IPS-15b (cell line): ENCODE results near the gene CAPN5.

Experiments used
- H3K27me3 ChIP-seq: one replicate; pipeline ENCODE4 v1.6.1; 2013; ENCODE audit warnings: low read length; ENCODE audit not compliant: control insufficient read depth, insufficient read depth
- H3K36me3 ChIP-seq: one replicate; pipeline ENCODE4 v1.6.1; 2013; ENCODE audit warnings: low read length; ENCODE audit not compliant: control insufficient read depth, insufficient read depth
- H3K4me1 ChIP-seq: one replicate; pipeline ENCODE4 v1.6.1; 2013; ENCODE audit warnings: mild to moderate bottlenecking, low read length; ENCODE audit not compliant: control insufficient read depth, insufficient read depth
- H3K4me3 ChIP-seq: one replicate; pipeline ENCODE4 v1.5.1; 2013; ENCODE audit warnings: low read depth, low read length
- H3K9ac ChIP-seq: one replicate; pipeline ENCODE4 v1.6.1; 2013; ENCODE audit warnings: low read depth, mild to moderate bottlenecking, low read length
- H3K9me3 ChIP-seq: one replicate; pipeline ENCODE4 v1.6.1; 2013; ENCODE audit warnings: mild to moderate bottlenecking, low read length; ENCODE audit not compliant: control insufficient read depth, insufficient read depth

The CAPN5 gene

DNA sequence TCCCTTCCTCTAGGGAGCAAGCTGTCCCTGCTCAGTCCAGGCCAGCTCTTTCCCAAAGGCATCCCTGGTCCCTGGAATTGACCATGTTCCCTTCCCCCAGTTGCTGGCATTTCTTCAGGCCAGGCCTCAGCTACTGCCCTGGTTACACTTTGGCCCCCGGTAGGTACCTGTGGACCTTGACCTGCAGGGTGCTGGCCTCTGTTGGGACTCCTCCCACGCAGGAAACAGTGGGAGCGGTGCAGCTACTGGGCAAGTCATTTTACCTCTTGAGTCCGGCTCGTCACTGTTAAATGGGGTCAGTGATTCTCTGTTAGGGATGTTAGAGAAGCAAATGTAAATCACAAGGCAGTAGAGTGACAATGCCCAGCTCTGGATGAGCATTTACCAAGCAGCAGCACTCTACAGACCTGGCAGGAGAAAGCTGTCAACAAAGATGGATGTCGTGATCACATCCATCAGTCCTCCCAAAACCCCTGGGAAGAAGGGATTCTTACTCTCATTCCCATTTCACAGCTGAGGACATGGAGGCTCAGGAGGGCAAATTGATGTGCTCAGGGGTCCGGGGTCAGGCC, 78.2 kb downstream of the CAPN5 start:
- H3K9ac ChIP-seq, result no peak overlapping the region
- no peak overlapping the region for H3K4me3 ChIP-seq
- H3K36me3 ChIP-seq, result no peaks in the 10 kb centered on the region
- H3K9me3 ChIP-seq, result no peaks in the 10 kb centered on the region
- peaks cover 3% of the 10 kb centered on the region for H3K4me1 ChIP-seq
- peaks cover 2% of the 10 kb centered on the region for H3K27me3 ChIP-seq

DNA sequence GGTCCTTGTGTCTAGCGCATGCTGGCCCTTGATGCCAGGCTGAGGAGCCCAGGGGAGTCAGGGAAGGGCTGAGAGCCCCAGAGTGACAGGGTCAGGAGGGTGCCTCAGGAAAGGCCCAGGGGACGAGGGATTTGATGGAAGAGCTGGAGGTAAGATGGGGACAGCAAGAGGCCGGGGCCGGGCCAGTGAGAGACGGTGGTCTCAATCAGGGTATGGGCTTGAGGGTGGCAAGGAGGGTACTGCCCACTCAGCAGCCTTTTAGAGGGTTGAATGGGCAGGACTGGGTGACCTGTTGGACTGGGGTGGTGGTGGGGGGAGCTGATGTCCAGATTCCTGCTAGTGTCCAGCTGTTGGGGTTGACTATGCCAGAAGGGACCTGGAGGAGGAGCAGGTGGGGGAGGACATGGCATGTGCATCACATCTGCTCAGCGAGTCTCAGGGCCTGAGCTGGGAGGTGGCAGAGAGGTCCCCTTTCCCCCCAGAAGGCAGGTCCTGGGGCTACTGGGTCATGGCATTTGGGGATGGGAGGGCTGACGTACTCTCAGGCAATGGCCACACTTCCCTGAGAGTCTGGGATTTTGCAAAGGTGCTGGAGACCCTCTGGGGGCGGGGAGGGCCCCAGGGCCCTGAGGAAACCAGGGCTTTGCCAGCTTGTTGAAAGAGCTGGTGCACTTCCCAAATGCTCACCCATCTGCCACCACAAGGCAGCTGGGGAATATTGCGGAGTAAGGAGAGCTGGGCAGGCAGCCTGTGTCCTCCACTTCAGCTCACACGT, 79.7 kb downstream of the CAPN5 start:
- peaks cover 2% of the 10 kb centered on the region for H3K27me3 ChIP-seq
- H3K36me3 ChIP-seq, result no peaks in the 10 kb centered on the region
- H3K9me3 ChIP-seq, result no peaks in the 10 kb centered on the region
- H3K9ac ChIP-seq, result no peak overlapping the region
- H3K4me1 ChIP-seq, result no peaks in the 10 kb centered on the region
- no peak overlapping the region for H3K4me3 ChIP-seq

DNA sequence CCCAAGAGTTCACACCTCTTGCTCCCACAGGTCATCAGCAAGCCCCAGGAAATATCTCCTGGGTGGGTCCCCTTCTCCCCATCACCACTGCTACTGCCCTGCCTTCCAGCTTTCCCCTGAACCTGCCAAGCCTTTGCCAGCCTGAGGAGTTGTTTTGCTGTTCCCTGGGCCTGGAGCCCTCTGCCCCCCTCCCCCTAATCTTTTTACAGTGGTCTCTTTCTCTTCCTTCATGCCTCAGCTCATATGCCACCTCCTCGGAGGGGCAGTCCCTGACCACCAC, 80.2 kb downstream of the CAPN5 start:
- Histone ChIP-seq H3K36me3 (no peaks in the 10 kb centered on the region), H3K4me1 (no peaks in the 10 kb centered on the region), H3K27me3 (peaks cover 2% of the 10 kb centered on the region), H3K9ac (no peak overlapping the region), H3K9me3 (no peaks in the 10 kb centered on the region), H3K4me3 (peak overlapping the region; percentile 81)

- no peaks in the 10 kb centered on the region for H3K4me1 ChIP-seq
- H3K9me3 ChIP-seq, result no peaks in the 10 kb centered on the region
- no peak overlapping the region for H3K9ac ChIP-seq
- peak overlapping the region; percentile 81 for H3K4me3 ChIP-seq
- no peaks in the 10 kb centered on the region for H3K36me3 ChIP-seq
- H3K27me3 ChIP-seq, result peaks cover 2% of the 10 kb centered on the region
These were observed 81.0 kb downstream of the CAPN5 start for GRCh38 chr11:77147668-77148321.

GRCh38 chr11:77148963-77149715, 82.4 kb downstream of the CAPN5 start:
- Histone ChIP-seq H3K27me3 (peaks cover 2% of the 10 kb centered on the region), H3K9me3 (no peaks in the 10 kb centered on the region), H3K9ac (no peak overlapping the region), H3K4me1 (no peaks in the 10 kb centered on the region), H3K36me3 (no peaks in the 10 kb centered on the region), H3K4me3 (no peak overlapping the region)

- H3K36me3 ChIP-seq, result no peaks in the 10 kb centered on the region
These were observed 83.1 kb downstream of the CAPN5 start for GRCh38 chr11:77149716-77150392.

GRCh38 chr11:77150836-77151235, 84.1 kb downstream of the CAPN5 start:
- no peak overlapping the region for H3K4me3 ChIP-seq
- peaks cover 2% of the 10 kb centered on the region for H3K27me3 ChIP-seq
- no peaks in the 10 kb centered on the region for H3K9me3 ChIP-seq
- no peak overlapping the region for H3K9ac ChIP-seq
- no peaks in the 10 kb centered on the region for H3K4me1 ChIP-seq
- no peaks in the 10 kb centered on the region for H3K36me3 ChIP-seq

More at GRCh38 chr11:77149716-77150392, 83.1 kb downstream of the CAPN5 start:
- no peak overlapping the region for H3K4me3 ChIP-seq
- no peaks in the 10 kb centered on the region for H3K4me1 ChIP-seq
- H3K27me3 ChIP-seq, result peaks cover 2% of the 10 kb centered on the region
- H3K9me3 ChIP-seq, result no peaks in the 10 kb centered on the region
- H3K9ac ChIP-seq, result no peak overlapping the region

GRCh38 chr11:77151804-77152509, 85.2 kb downstream of the CAPN5 start:
- Histone ChIP-seq H3K4me3 (no peak overlapping the region), H3K9me3 (no peaks in the 10 kb centered on the region), H3K36me3 (no peaks in the 10 kb centered on the region), H3K9ac (no peak overlapping the region), H3K27me3 (peaks cover under 1% of the 10 kb centered on the region), H3K4me1 (no peaks in the 10 kb centered on the region)

DNA sequence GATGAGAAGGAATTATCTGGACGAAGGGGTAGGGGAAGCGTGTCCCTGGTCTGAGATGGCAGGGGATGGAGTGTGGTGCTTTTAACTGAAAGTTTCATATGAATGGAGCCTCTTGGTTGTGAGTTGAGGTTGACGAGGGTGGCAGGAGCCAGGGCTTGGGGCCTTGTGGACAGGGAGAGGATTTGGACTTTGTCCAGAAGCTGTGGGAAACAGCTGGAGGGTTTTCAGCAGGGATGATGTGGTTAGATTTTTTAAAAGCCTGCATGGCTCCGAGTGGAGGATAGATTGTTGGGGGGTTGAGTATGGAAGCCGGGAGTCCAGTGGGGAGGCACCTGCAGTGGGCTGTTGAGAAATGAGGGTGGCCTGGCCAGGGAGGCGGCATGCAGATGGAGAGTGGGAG, 86.1 kb downstream of the CAPN5 start:
- Histone ChIP-seq H3K4me3 (no peak overlapping the region), H3K9ac (no peak overlapping the region), H3K27me3 (no peaks in the 10 kb centered on the region), H3K9me3 (no peaks in the 10 kb centered on the region), H3K36me3 (no peaks in the 10 kb centered on the region), H3K4me1 (no peaks in the 10 kb centered on the region)

GRCh38 chr11:77153276-77154185, 86.8 kb downstream of the CAPN5 start:
- Histone ChIP-seq H3K9ac (no peak overlapping the region), H3K9me3 (no peaks in the 10 kb centered on the region), H3K36me3 (no peaks in the 10 kb centered on the region), H3K4me1 (no peaks in the 10 kb centered on the region), H3K27me3 (no peaks in the 10 kb centered on the region), H3K4me3 (no peak overlapping the region)
